GM12878 (cell line): Measurements from ENCODE around the gene GOLGA6L10. TPM values are rescaled to one million over a fixed set of nuclear protein-coding genes. Genes with fewer than 3 reads are reported as not detected.

ENCODE experiments used
- ATAC-seq: fragments of 200-7000 bp; cut with Tn5 transposase; 3 replicates; pipeline ENCODE4 v1.9.1; 2020; ENCODE audit warnings: mild to moderate bottlenecking, moderate library complexity
- BruUV-seq: library from RNA; stranded (reverse); fragments of 400-500 nt; replicated peaks from 2 replicates; lab custom pipeline; 2021; lab: Mats Ljungman, UMichigan
- CTCF ChIA-PET: fragments of 300-600 bp; sonication (Branson Sonifier 250); formaldehyde crosslinking; extraction: SDS; loops from one replicate; lab custom pipeline; 2021; ENCODE audit warnings: inconsistent platforms; lab: Yijun Ruan, JAX
- POLR2A ChIA-PET: fragments of 350-600 bp; formaldehyde crosslinking; extraction: SDS; loops from one replicate; lab custom pipeline; 2021; ENCODE audit warnings: inconsistent platforms; lab: Charles Lee
- RAD21 ChIA-PET: fragments of 300-600 bp; sonication (Branson Sonifier 250); formaldehyde crosslinking; loops from one replicate; lab custom pipeline; 2023; ENCODE audit warnings: antibody characterized with exemption; ENCODE audit not compliant: unreplicated experiment; lab: Charles Lee
- SMC1A ChIA-PET: fragments of 300-600 bp; sonication (Branson Sonifier 250); formaldehyde crosslinking; loops from one replicate; lab custom pipeline; 2023; ENCODE audit not compliant: unreplicated experiment, uncharacterized antibody; lab: Charles Lee
- DNase-seq: peaks from one replicate; pipeline ENCODE4 v3.0.0-alpha.2; 2011; ENCODE audit warnings: low read depth, low spot score
- FAIRE-seq: peaks from 3 replicates; lab custom pipeline; 2011; peaks lifted over from hg19 to GRCh38; lab: Jason Lieb, UNC
- H2AFZ ChIP-seq: 2 replicates; pipeline ENCODE4 v1.6.0; 2011; ENCODE audit warnings: low read depth, low read length, control low read depth; ENCODE audit not compliant: control insufficient read depth
- H3K27ac ChIP-seq: 2 replicates; pipeline ENCODE4 v1.5.1; 2011; ENCODE audit warnings: control low read depth; ENCODE audit not compliant: control insufficient read depth, insufficient read depth
- H3K27me3 ChIP-seq, 2 experiments: replicated peaks in 1 of 2; 2 replicates each; pipeline versions ENCODE4 v1.6.0 to v1.6.1; 2011; ENCODE audit warnings: low read length in 1 of 2; ENCODE audit not compliant: control insufficient read depth in 2 of 2, insufficient read depth in 2 of 2
- H3K36me3 ChIP-seq, 2 experiments: 2 replicates each; pipeline ENCODE4 v1.5.1; 2011; ENCODE audit warnings: low read length in 1 of 2; ENCODE audit not compliant: control insufficient read depth in 2 of 2, insufficient read depth in 2 of 2
- H3K4me1 ChIP-seq: 2 replicates; pipeline ENCODE4 v1.6.1; 2011; ENCODE audit warnings: mild to moderate bottlenecking, low read length, moderate library complexity, mixed read lengths; ENCODE audit not compliant: control insufficient read depth, insufficient read depth
- H3K4me2 ChIP-seq: 2 replicates; pipeline ENCODE4 v1.6.0; 2011; ENCODE audit warnings: control low read depth; ENCODE audit not compliant: control insufficient read depth, insufficient read depth
- H3K4me3 ChIP-seq: fragments of 200-600 bp; sonication (generic); 2 replicates; pipeline ENCODE4 v1.5.1; 2016
- H3K79me2 ChIP-seq: 2 replicates; pipeline ENCODE4 v1.6.0; 2011; ENCODE audit warnings: low read length; ENCODE audit not compliant: control insufficient read depth, insufficient read depth
- H3K9ac ChIP-seq: 2 replicates; pipeline ENCODE4 v1.8.0; 2011; ENCODE audit warnings: low read length, control low read depth, mixed read lengths; ENCODE audit not compliant: control insufficient read depth, insufficient read depth
- H3K9me3 ChIP-seq: replicated peaks from 3 replicates; pipeline ENCODE4 v1.5.1; 2011; ENCODE audit warnings: mild to moderate bottlenecking, low read length; ENCODE audit not compliant: control insufficient read depth, insufficient read depth
- H4K20me1 ChIP-seq: 2 replicates; pipeline ENCODE4 v1.6.0; 2011; ENCODE audit not compliant: control insufficient read depth, insufficient read depth
- CBX3 ChIP-seq: fragments of 200-600 bp; sonication (generic); IDR thresholded peaks from 2 replicates; pipeline ENCODE4 v1.6.1; 2016; ENCODE audit warnings: low read depth, borderline replicate concordance
- CEBPZ ChIP-seq: fragments of 150-350 bp; IDR thresholded peaks from 2 replicates; pipeline ENCODE4 v1.6.1; 2016; ENCODE audit warnings: low read depth, low read length
- E2F8 ChIP-seq: fragments of 450-650 bp; IDR thresholded peaks from 2 replicates; pipeline ENCODE4 v1.6.1; 2018; ENCODE audit warnings: mild to moderate bottlenecking, low read depth, moderate library complexity; ENCODE audit not compliant: partially characterized antibody
- ESRRA ChIP-seq: IDR thresholded peaks from 2 replicates; pipeline ENCODE4 v1.6.1; 2012; ENCODE audit warnings: mild to moderate bottlenecking, low read length, improper control_type of control experiment
- NFYB ChIP-seq: IDR thresholded peaks from 2 replicates; pipeline ENCODE4 v1.6.1; 2011; ENCODE audit warnings: low read depth, mild to moderate bottlenecking, low read length, improper control_type of control experiment, moderate library complexity; ENCODE audit not compliant: insufficient read depth
- NR2C2 ChIP-seq: IDR thresholded peaks from 2 replicates; pipeline ENCODE4 v1.6.1; 2011; ENCODE audit warnings: borderline replicate concordance, low read depth; ENCODE audit not compliant: control insufficient read depth, insufficient read length
- PML ChIP-seq: IDR thresholded peaks from 2 replicates; pipeline ENCODE4 v1.6.1; 2012; ENCODE audit warnings: low read length, inconsistent platforms
- RELB ChIP-seq: fragments of 450-650 bp; IDR thresholded peaks from 2 replicates; pipeline ENCODE4 v1.6.1; 2017; ENCODE audit warnings: low read depth, mild to moderate bottlenecking, moderate library complexity
- SRF ChIP-seq, 2 experiments: IDR thresholded peaks; 2 replicates each; pipeline ENCODE4 v1.6.1; 2011; ENCODE audit warnings: low read depth in 2 of 2, low read length in 2 of 2, mild to moderate bottlenecking in 1 of 2, moderate library complexity in 1 of 2
- TCF7 ChIP-seq: IDR thresholded peaks from 2 replicates; pipeline ENCODE4 v1.6.1; 2014; ENCODE audit warnings: antibody characterized with exemption, borderline replicate concordance
- ZNF384 ChIP-seq: IDR thresholded peaks from 2 replicates; pipeline ENCODE4 v1.6.1; 2012; ENCODE audit warnings: low read depth, mild to moderate bottlenecking, low read length, improper control_type of control experiment, borderline replicate concordance
- WGBS: methylation state at CpG from one replicate; pipeline ENCODE4 v1.1.6; 2016; ENCODE audit warnings: low lambda C conversion rate; ENCODE audit not compliant: insufficient replicate concordance, insufficient coverage; ENCODE audit errors: missing lambda C conversion rate; 5-methylcytosine and 5-hydroxymethylcytosine counted together
- in situ Hi-C: fragments of 300-500 bp; cut with MboI; formaldehyde crosslinking; loops from 9 replicates; pipeline ENCODE4 v1.14.3; 2018; ENCODE audit warnings: mixed read lengths
- intact Hi-C: fragments of 100-400 bp; cut with micrococcal nuclease; formaldehyde crosslinking; loops from one replicate; pipeline ENCODE4 v1.14.2; 2022; ENCODE audit not compliant: unreplicated experiment
- polyA plus RNA-seq, 11 experiments: library from polyadenylated mRNA; depleted of rRNA in 4 of 11; unstranded in 6 of 11; stranded (reverse) in 5 of 11; fragments of >200 nt; fragmentation: Nextera tagmentation in 4 of 11; fragmentation: Illumina TruSeq in 1 of 11; extraction: Ambion mirVana in 4 of 11; extraction: Trizol in 1 of 11; gene quantifications; 1 replicate in 1 of 11; 2 replicates in 10 of 11; pipeline versions ENCODE4 v1.2.1 to v1.2.3, GENCODE V29; 2011 to 2016; ENCODE audit warnings: inconsistent platforms in 2 of 11, missing spikeins in 2 of 11, low read depth in 1 of 11
- total RNA-seq, 4 experiments: library from RNA; depleted of rRNA in 3 of 4; stranded (reverse); fragments of >200 nt in 3 of 4; fragmentation: Illumina TruSeq in 1 of 4; extraction: Trizol in 1 of 4; gene quantifications; 2 replicates each; pipeline versions ENCODE4 v1.2.1 to v1.2.3, GENCODE V29; 2013 to 2021

Gene GOLGA6L10
- total and polyA plus RNA-seq, 10 of the 15 experiments (the other 5 are each of a cell fraction or from before 2014, with no cell fraction given): 0.68 to 6.7 (median 1.3) TPM

GRCh38 chr15:82314769-82315518, 34.3 kb downstream of the GOLGA6L10 start:
- ATAC-seq (no peak), DNase-seq (no peak), FAIRE-seq (no peak)
- no peak overlapping the region for H2AFZ ChIP-seq
- no TSS peak for BruUV-seq
- no peak overlapping the region for H3K9ac ChIP-seq
- POLR2A ChIA-PET: no interaction called here
- H3K27me3 ChIP-seq: no peaks in the 10 kb centered on the region
- no peaks in the 10 kb centered on the region for H4K20me1 ChIP-seq
- no peaks in the 10 kb centered on the region for H3K79me2 ChIP-seq
- WGBS: 27% methylated on average over 9 of the region's 9 CpGs
- H3K9me3 ChIP-seq: no peaks in the 10 kb centered on the region; the same call in 2 of the 3 replicates
- no peak overlapping the region for H3K27ac ChIP-seq
- H3K4me3 ChIP-seq: no peak overlapping the region
- SMC1A ChIA-PET: no interaction called here
- intact Hi-C loops: no loop called here
- no peaks in the 10 kb centered on the region for H3K4me1 ChIP-seq
- CTCF ChIA-PET: no interaction called here
- RAD21 ChIA-PET: no interaction called here
- in situ Hi-C loops: no loop called here
- H3K36me3 ChIP-seq: no peaks in the 10 kb centered on the region
- TF ChIP-seq ZNF384 (no peak), SRF (IDR thresholded peaks at IDR 0.05; ENCODE audit: low read depth in 2 of 2, low read length in 2 of 2) (no peak), NFYB (no peak), ESRRA (no peak), PML (no peak), CBX3 (no peak), NR2C2 (no peak), E2F8 (no peak), CEBPZ (no peak), TCF7 (no peak), RELB (no peak)
- H3K4me2 ChIP-seq: no peak overlapping the region
